Hypothalamus (tissue), 51 donors: ENCODE measurements around the gene FBXL16.
A peak's percentile ranks its signal among the peaks of the same experiment; 100 is the strongest.

Experiments used
- DNase-seq, 51 donors: peaks; one replicate each; lab custom pipeline; 2025; lab: John Stamatoyannopoulos, UW

FBXL16 gene

GRCh38 chr16:679814-680624 lies 25.6 kb downstream of the FBXL16 start, which contains the start of gene STUB1:
Gene STUB1, plus strand, starts transcription at chr16:680410. Its CDS starts 116 bp downstream, at chr16:680526.
- peak; percentile 46 to 96 (median 87) for DNase-seq

DNA sequence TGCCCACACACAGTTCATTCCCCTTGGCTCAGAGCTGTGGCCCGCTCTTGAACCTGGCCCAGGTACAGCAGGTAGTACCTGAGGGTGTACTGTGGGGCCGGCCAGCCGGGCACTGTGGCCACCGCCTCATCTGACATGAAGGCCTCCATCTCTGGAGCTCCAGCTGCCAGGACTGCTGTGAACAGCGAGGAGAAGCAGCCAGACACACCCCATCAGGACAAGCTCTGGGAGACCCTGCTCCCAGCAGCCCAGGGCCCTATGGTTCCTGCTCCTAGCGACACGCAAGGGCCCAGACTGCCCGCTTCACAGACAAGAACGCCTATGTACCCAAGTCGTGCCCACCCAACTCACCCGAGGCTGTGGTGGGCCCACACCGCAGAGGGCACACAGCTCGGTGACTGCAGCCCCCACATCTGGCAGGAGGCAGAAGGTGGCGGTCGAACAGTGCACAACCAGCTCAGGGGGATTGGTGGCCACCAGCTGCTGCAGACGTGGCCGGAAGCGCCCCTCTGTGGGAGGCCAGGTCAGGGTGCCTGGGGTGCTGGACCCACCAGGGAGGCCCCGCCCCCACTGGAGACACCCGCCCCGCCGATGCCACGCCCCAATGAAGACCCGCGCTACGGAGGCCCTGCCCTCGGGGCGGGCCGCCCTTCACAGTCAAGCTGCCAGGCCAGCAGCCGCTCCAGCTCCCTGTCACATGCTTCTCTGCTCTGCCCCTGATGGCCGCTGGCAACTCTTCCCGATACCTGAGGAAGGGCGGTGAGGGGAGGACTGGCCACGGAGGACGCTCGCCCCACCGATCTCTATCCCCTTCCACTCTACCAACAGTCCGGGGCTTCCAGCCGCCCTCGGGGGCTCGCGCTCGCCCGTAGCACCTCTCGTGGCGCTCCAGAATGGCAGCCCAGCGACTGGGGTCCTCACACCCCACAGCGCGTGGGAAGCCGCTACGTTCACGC lies 26.5 kb downstream of the FBXL16 start:
- peak in 37 of 51 donors; percentile 13 to 79 (median 61) for DNase-seq

DNA sequence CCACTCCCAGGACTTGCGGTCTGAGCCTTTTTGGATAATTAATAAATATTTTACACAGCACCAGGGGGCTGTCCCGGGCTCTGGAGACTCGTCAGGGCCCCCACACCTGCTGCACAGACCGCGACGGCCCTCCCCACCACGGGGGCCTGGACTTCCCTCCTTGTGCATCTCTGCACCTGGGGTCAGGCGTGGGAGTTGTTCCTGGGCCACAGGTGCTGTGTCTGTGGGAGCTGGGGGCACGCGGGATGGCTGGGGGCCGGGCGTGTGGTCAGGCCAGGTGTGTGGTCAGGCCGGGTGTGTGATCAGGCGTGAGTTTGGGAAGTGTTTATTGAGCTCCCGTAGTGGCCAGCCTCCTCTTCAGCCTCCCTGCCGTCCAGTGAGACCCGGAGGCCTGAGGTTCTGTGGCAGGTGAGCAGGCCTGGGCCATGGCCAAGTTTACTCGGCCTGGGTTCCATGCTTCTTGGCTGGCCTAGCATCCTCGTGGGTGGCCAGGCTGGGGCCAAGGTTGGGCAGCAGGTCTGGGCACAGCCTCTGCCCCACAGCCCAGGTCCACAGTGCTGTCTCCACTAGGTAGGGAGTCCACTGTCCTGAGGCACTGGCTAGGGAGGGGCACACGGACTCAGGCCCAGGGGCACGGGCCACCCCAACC lies 27.3 kb downstream of the FBXL16 start:
- DNase-seq = no peak

GRCh38 chr16:677316-678190 lies 28.0 kb downstream of the FBXL16 start:
- DNase-seq = no peak

DNA sequence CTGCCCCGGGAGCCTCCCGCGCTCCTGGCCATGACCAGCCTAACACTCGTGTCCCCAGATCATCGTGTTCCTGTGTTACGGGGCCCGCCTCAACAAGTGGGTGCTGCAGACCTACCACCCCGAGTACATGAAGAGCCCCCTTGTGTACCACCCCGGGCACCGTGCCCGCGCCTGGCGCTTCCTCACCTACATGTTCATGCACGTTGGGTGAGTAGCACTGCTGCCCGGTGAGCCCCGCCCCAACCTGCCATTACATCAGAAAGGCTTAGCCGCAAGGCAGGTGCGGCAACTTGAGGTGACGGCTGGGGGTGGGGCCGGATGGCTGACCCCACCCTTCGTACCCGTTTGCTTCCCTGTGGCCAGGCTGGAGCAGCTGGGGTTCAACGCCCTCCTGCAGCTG lies 28.7 kb downstream of the FBXL16 start:
- DNase-seq = no peak

DNA sequence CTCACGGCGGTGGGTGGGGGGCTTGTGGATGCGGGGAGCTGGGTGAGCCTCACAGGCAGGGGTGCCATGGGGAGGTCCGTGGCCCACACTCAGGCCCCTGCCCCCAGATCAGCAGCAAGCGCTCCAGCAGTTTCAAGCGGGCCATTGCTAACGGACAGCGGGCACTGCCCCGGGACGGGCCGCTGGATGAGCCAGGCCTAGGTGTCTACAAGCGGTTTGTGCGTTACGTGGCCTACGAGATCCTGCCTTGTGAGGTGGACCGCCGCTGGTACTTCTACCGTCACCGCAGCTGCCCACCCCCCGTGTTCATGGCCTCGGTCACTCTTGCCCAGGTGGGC lies 29.1 kb downstream of the FBXL16 start:
- DNase-seq = no peak

- DNase-seq = peak in 1 of 51 donors; percentile 23
These were observed 29.6 kb downstream of the FBXL16 start for GRCh38 chr16:675884-676564.

DNA sequence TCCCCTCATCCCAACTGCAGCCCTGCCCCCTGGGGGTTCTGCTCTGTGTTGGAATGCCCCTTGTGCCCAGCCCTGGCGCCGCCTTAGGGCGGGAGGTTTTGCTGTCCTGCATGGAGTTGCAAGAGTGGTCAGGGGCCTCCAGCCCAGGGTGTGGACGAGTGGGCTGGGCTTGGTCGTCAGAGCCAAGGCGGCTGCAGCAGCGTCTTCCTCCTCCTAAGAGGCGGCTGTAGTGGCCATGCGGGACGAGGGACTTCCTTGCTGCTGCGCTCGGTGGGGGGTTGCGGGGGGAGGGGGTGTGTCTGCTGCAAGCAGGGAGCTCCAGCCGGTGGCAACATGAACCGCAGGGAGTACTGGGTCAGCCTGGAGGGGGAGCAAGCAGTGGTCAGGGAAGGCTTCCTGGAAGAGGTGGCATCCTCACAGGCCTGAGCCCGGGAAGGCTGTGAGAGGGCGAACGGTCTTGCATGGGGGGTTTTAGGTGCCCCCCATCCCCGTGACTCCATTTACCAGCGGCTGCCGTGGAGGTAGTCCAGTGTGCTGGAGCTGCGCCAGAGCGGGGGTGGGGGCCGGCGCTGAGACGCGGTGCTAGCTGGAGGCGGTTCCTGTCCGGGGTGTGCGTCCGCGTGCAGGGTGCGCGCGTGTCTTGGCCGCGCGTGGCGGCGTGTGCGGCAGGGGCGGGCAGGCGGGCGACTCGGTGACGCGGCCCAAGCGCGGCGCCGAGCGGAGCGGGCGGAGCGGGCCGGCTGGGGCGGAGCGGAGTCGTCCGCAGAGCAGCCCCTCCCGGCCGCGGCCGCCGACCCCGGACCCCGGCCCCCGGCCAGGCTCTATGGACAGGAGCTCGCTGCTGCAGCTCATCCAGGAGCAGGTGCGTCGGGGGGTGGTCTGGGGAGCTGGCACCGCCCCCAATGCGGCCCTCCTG lies 30.4 kb downstream of the FBXL16 start, which contains the start of gene RHBDL1:
RHBDL1 (plus strand) TSS at position 704 of the 916 bp plus-strand sequence; CDS start at position 824, 120 bp downstream.
- DNase-seq = peak in 30 of 51 donors; percentile 9 to 66 (median 36)

GRCh38 chr16:674214-674881 lies 31.3 kb downstream of the FBXL16 start:
- no peak for DNase-seq

GRCh38 chr16:673399-673991 lies 32.1 kb downstream of the FBXL16 start:
- no peak for DNase-seq

GRCh38 chr16:672851-673250 lies 32.8 kb downstream of the FBXL16 start:
- DNase-seq = no peak

DNA sequence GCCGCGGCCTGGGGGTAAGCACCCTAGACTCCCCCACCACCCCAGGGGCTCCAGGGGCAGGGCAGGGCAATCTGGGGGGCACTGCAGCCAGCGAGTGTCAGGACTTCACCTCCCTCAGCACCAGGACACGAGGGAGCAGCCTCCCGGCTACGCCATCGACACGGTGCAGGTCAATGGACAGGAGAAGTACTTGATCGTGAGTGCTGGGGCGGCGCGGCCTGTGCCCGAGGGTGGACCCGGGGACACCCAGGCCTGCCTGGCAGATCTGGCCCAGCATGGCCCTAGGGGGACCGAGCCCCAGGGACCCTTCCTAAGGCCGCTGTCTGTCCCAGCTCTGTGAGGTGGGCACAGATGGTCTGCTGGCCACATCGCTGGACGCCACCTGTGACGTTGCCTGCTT lies 33.2 kb downstream of the FBXL16 start:
- DNase-seq = no peak

- no peak for DNase-seq
These were observed 34.1 kb downstream of the FBXL16 start for GRCh38 chr16:671353-672131.

- no peak for DNase-seq
These were observed 34.9 kb downstream of the FBXL16 start for GRCh38 chr16:670485-671352.

DNA sequence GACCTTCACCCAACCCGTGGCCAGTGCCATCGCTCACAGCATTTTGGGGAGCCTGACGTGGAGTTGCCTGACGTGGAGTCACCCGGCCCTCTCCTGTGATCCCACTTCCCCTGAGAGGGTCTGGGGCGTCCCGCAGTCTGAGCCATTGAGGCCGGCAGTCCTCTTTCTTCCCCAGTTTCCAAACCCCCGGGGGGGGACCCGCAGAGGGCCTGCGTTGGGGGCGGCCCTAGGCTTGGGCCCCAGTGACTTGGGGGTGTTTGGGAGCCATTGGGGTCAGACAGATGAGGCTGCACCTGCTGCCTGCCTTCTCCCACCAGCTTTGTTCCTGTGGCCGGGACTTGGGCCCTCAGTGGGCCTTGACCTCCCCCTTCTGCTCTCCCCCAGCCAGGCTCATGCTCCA lies 35.9 kb downstream of the FBXL16 start:
- DNase-seq = no peak
